Upper lobe of left lung (tissue), 6 donors: ENCODE data around the gene SEC11A. TPM values are rescaled to one million over a fixed set of nuclear protein-coding genes. Genes with fewer than 3 reads are reported as not detected.
A peak's percentile ranks its signal among the peaks of the same experiment; 100 is the strongest.

Experiments used
- ATAC-seq, 2 donors: fragments of 200-7000 bp; cut with Tn5 transposase; one replicate each; pipeline ENCODE4 v1.9.1; 2022; ENCODE audit warnings: mild to moderate bottlenecking in 2 of 2, moderate library complexity in 2 of 2; ENCODE audit not compliant: low FRiP score in 2 of 2
- DNase-seq, 2 donors: peaks; one replicate each; pipeline ENCODE4 v3.0.0-alpha.2; 2019 to 2020
- H3K27ac ChIP-seq, 4 donors: fragments of 200-600 bp; sonication (generic); one replicate each; pipeline ENCODE4 v1.5.1; 2016 to 2019
- H3K27me3 ChIP-seq, 4 donors: fragments of 200-600 bp; sonication (generic); one replicate each; pipeline ENCODE4 v1.5.1; 2017 to 2019
- H3K36me3 ChIP-seq, 4 donors: fragments of 200-600 bp; sonication (generic); one replicate each; pipeline ENCODE4 v1.5.1; 2016 to 2019
- H3K4me1 ChIP-seq, 4 donors: fragments of 200-600 bp; sonication (generic); one replicate each; pipeline ENCODE4 v1.5.1; 2018 to 2019
- H3K4me3 ChIP-seq, 4 donors: fragments of 200-600 bp; sonication (generic); one replicate each; pipeline ENCODE4 v1.5.1; 2017 to 2019; ENCODE audit warnings: mild to moderate bottlenecking in 2 of 4, moderate library complexity in 1 of 4
- H3K9me3 ChIP-seq, 4 donors: fragments of 200-600 bp; sonication (generic); one replicate each; pipeline ENCODE4 v1.5.1; 2018 to 2019
- CTCF ChIP-seq, 6 experiments: fragments of 450-650 bp in 4 of 6; fragments of 200-600 bp in 2 of 6; sonication (generic) in 2 of 6; IDR thresholded peaks; one replicate each; pipeline ENCODE4 v1.5.1; 2016 to 2019; ENCODE audit warnings: antibody characterized with exemption in 6 of 6
- EP300 ChIP-seq, 4 donors: sonication (generic); formaldehyde crosslinking; IDR thresholded peaks; one replicate each; pipeline ENCODE4 v1.5.1; 2017; ENCODE audit warnings: antibody characterized with exemption in 4 of 4, control low read depth in 2 of 4
- POLR2A ChIP-seq, 4 donors: fragments of 450-650 bp; IDR thresholded peaks; one replicate each; pipeline ENCODE4 v1.5.1; 2016 to 2017; ENCODE audit warnings: antibody characterized with exemption in 4 of 4, mild to moderate bottlenecking in 2 of 4
- POLR2AphosphoS5 ChIP-seq, 2 donors: sonication (generic); formaldehyde crosslinking; IDR thresholded peaks; one replicate each; pipeline ENCODE4 v1.5.1; 2017; ENCODE audit warnings: antibody characterized with exemption in 2 of 2
- WGBS, 2 donors: methylation state at CpG; one replicate each; pipeline ENCODE4 v1.1.5; 2017 to 2018; 5-methylcytosine and 5-hydroxymethylcytosine counted together
- total RNA-seq, 6 donors: library from RNA; depleted of rRNA in 4 of 6; stranded (reverse); fragments of >200 nt in 4 of 6; gene quantifications; one replicate each; pipeline versions ENCODE4 v1.1.0 to v1.2.1, GENCODE V29; 2016 to 2021
- donor health status: DM: no; HTN: no; CAD: no; lungs with moderate emphysema.
- donor health status: DM: no; HTN: yes; CAD: no; lungs with severe emphysema.

The SEC11A gene
- total RNA-seq, 6 donors from 2014 or later: 38.8 to 164 (median 116) TPM

GRCh38 chr15:84659904-84660781, 55.8 kb downstream of the SEC11A start:
- H3K4me1 ChIP-seq: peaks cover 11 to 25% (median 14%) of the 10 kb centered on the region in 4 donors
- DNase-seq (no peak), ATAC-seq (no peak)
- WGBS, 2 donors: 85 to 90% methylated on average over 4 of the region's 4 CpGs
- H3K27ac ChIP-seq: no peak overlapping the region
- H3K27me3 ChIP-seq: no peaks in the 10 kb centered on the region
- TF ChIP-seq CTCF (IDR thresholded peaks at IDR 0.05) (no peak), POLR2AphosphoS5 (IDR thresholded peaks at IDR 0.05) (no peak), POLR2A (IDR thresholded peaks at IDR 0.05) (no peak), EP300 (IDR thresholded peaks at IDR 0.05) (no peak)
- H3K4me3 ChIP-seq: no peak overlapping the region
- peaks cover 0 to 12% (median 0%) of the 10 kb centered on the region in 4 donors for H3K36me3 ChIP-seq
- no peaks in the 10 kb centered on the region for H3K9me3 ChIP-seq

GRCh38 chr15:84658788-84659411, 57.0 kb downstream of the SEC11A start:
- DNase-seq: no peak
- WGBS, 2 donors: 43 to 45% methylated on average over 7 of the region's 7 CpGs
- peak overlapping the region in 3 of 4 donors; percentile 50 to 64 (median 55) for H3K4me3 ChIP-seq
- no peak for TF ChIP-seq POLR2A (IDR thresholded peaks at IDR 0.05)
- TF ChIP-seq POLR2AphosphoS5 (IDR thresholded peaks at IDR 0.05): no peak
- no peak for TF ChIP-seq CTCF (IDR thresholded peaks at IDR 0.05)
- no peak for TF ChIP-seq EP300 (IDR thresholded peaks at IDR 0.05)
- no peak for ATAC-seq
- no peaks in the 10 kb centered on the region for H3K36me3 ChIP-seq
- peaks cover 16 to 33% (median 22%) of the 10 kb centered on the region in 4 donors for H3K4me1 ChIP-seq
- peak overlapping the region; percentile 48 to 85 (median 68) for H3K27ac ChIP-seq
- H3K27me3 ChIP-seq: no peaks in the 10 kb centered on the region
- no peaks in the 10 kb centered on the region for H3K9me3 ChIP-seq

GRCh38 chr15:84658080-84658787, 57.7 kb downstream of the SEC11A start, which contains the start of gene NMB:
Gene NMB (minus strand): TSS chr15:84658199. CDS start chr15:84658152, 47 bp downstream.
- H3K36me3 ChIP-seq: no peaks in the 10 kb centered on the region
- WGBS, 2 donors: 0 to 1% methylated on average over 16 to 19 of the region's 61 CpGs

GRCh38 chr15:84657748-84658079, 58.2 kb downstream of the SEC11A start:
- Histone ChIP-seq H3K9me3 (no peaks in the 10 kb centered on the region), H3K4me3 (peak overlapping the region; percentile 34 to 64 (median 52)), H3K36me3 (peaks cover 0 to under 1% (median 0%) of the 10 kb centered on the region in 4 donors), H3K27me3 (no peaks in the 10 kb centered on the region), H3K4me1 (peaks cover 25 to 45% (median 32%) of the 10 kb centered on the region in 4 donors), H3K27ac (peak overlapping the region; percentile 48 to 85 (median 68))
- 48 to 62% methylated on average over 4 to 10 of the region's 17 CpGs for WGBS, 2 donors
- TF ChIP-seq POLR2AphosphoS5 (IDR thresholded peaks at IDR 0.05) (no peak), POLR2A (IDR thresholded peaks at IDR 0.05) (no peak), CTCF (IDR thresholded peaks at IDR 0.05) (no peak), EP300 (IDR thresholded peaks at IDR 0.05) (no peak)
- ATAC-seq: no peak
- DNase-seq: no peak

More at GRCh38 chr15:84658080-84658787, 57.7 kb downstream of the SEC11A start, which contains the start of gene NMB:
- Histone ChIP-seq H3K4me1 (peaks cover 19 to 40% (median 27%) of the 10 kb centered on the region in 4 donors), H3K27ac (peak within 1 kb of the TSS; percentile 48 to 85 (median 68)), H3K4me3 (peak within 1 kb of the TSS; percentile 34 to 64 (median 52)), H3K9me3 (no peaks in the 10 kb centered on the region), H3K27me3 (no peaks in the 10 kb centered on the region)
- peak; percentile 92 to 95 for DNase-seq
- peak; percentile 74 to 89 for ATAC-seq
- peak in 1 of 2 donors; percentile 41 for TF ChIP-seq POLR2AphosphoS5 (IDR thresholded peaks at IDR 0.05)
- no peak for TF ChIP-seq EP300 (IDR thresholded peaks at IDR 0.05)
- peak in 1 of 4 donors; percentile 50 for TF ChIP-seq POLR2A (IDR thresholded peaks at IDR 0.05)
- TF ChIP-seq CTCF (IDR thresholded peaks at IDR 0.05): peak; percentile 61 to 91 (median 76)
